Duodenal mucosa (tissue), 2 donors: ENCODE results near the gene ARHGEF10L.

Experiments used
- H3K27ac ChIP-seq: one replicate; pipeline ENCODE4 v1.7.0; 2013; ENCODE audit warnings: low read depth, low read length
- H3K27me3 ChIP-seq, 2 donors: one replicate each; pipeline ENCODE4 v1.7.0; 2013; ENCODE audit warnings: low read length in 2 of 2, control low read depth in 1 of 2; ENCODE audit not compliant: insufficient read depth in 2 of 2, control insufficient read depth in 1 of 2
- H3K36me3 ChIP-seq, 2 donors: one replicate each; pipeline ENCODE4 v1.7.0; 2013; ENCODE audit warnings: low read length in 2 of 2, control low read depth in 1 of 2; ENCODE audit not compliant: insufficient read depth in 2 of 2, control insufficient read depth in 1 of 2
- H3K4me1 ChIP-seq, 2 donors: one replicate each; pipeline ENCODE4 v1.7.0; 2013; ENCODE audit warnings: low read length in 2 of 2, control low read depth in 1 of 2; ENCODE audit not compliant: insufficient read depth in 2 of 2, control insufficient read depth in 1 of 2
- H3K4me3 ChIP-seq, 2 donors: one replicate each; pipeline ENCODE4 v1.7.0; 2013; ENCODE audit warnings: low read length in 2 of 2, low read depth in 1 of 2
- H3K9ac ChIP-seq, 2 donors: one replicate each; pipeline ENCODE4 v1.7.0; 2013; ENCODE audit warnings: low read length in 2 of 2, low read depth in 1 of 2
- H3K9me3 ChIP-seq, 2 donors: one replicate each; pipeline ENCODE4 v1.7.0; 2013; ENCODE audit warnings: low read length in 2 of 2, control low read depth in 1 of 2; ENCODE audit not compliant: control insufficient read depth in 1 of 2

Gene ARHGEF10L

GRCh38 chr1:17507915-17508314, 31.6 kb upstream of the ARHGEF10L start:
- Histone ChIP-seq H3K4me3 (no peak overlapping the region), H3K9me3 (no peaks in the 10 kb centered on the region), H3K36me3 (no peaks in the 10 kb centered on the region), H3K27ac (no peak overlapping the region), H3K9ac (no peak overlapping the region), H3K4me1 (peaks cover 3 to 6% of the 10 kb centered on the region in 2 donors), H3K27me3 (no peaks in the 10 kb centered on the region)

GRCh38 chr1:17509363-17509762, 30.1 kb upstream of the ARHGEF10L start:
- Histone ChIP-seq H3K9ac (no peak overlapping the region), H3K4me3 (no peak overlapping the region), H3K27ac (no peak overlapping the region), H3K9me3 (no peaks in the 10 kb centered on the region), H3K36me3 (no peaks in the 10 kb centered on the region), H3K27me3 (no peaks in the 10 kb centered on the region), H3K4me1 (peaks cover 4 to 5% of the 10 kb centered on the region in 2 donors)

GRCh38 chr1:17510138-17510537, 29.4 kb upstream of the ARHGEF10L start:
- Histone ChIP-seq H3K36me3 (no peaks in the 10 kb centered on the region), H3K9me3 (no peaks in the 10 kb centered on the region), H3K9ac (no peak overlapping the region), H3K27me3 (no peaks in the 10 kb centered on the region), H3K4me3 (no peak overlapping the region), H3K4me1 (peaks cover 4 to 5% of the 10 kb centered on the region in 2 donors), H3K27ac (no peak overlapping the region)

GRCh38 chr1:17511188-17511587, 28.3 kb upstream of the ARHGEF10L start:
- Histone ChIP-seq H3K36me3 (no peaks in the 10 kb centered on the region), H3K4me3 (no peak overlapping the region), H3K27ac (no peak overlapping the region), H3K9ac (no peak overlapping the region), H3K4me1 (peaks cover 11 to 13% of the 10 kb centered on the region in 2 donors), H3K27me3 (no peaks in the 10 kb centered on the region), H3K9me3 (no peaks in the 10 kb centered on the region)

- Histone ChIP-seq H3K4me1 (peaks cover 18 to 23% of the 10 kb centered on the region in 2 donors), H3K4me3 (no peak overlapping the region), H3K9ac (peak overlapping the region in 1 of 2 donors; percentile 29), H3K27ac (peak overlapping the region; percentile 65), H3K36me3 (no peaks in the 10 kb centered on the region), H3K9me3 (no peaks in the 10 kb centered on the region), H3K27me3 (no peaks in the 10 kb centered on the region)
These were observed 26.4 kb upstream of the ARHGEF10L start for GRCh38 chr1:17513131-17513530.

- Histone ChIP-seq H3K4me1 (peaks cover 22% of the 10 kb centered on the region in 2 donors), H3K9me3 (no peaks in the 10 kb centered on the region), H3K4me3 (no peak overlapping the region), H3K27ac (no peak overlapping the region), H3K9ac (no peak overlapping the region), H3K36me3 (no peaks in the 10 kb centered on the region), H3K27me3 (no peaks in the 10 kb centered on the region)
These were observed 24.7 kb upstream of the ARHGEF10L start for GRCh38 chr1:17514776-17515175.

GRCh38 chr1:17515902-17516301, 23.6 kb upstream of the ARHGEF10L start:
- Histone ChIP-seq H3K27me3 (no peaks in the 10 kb centered on the region), H3K9me3 (no peaks in the 10 kb centered on the region), H3K9ac (peak overlapping the region; percentile 9 to 25), H3K4me1 (peaks cover 32 to 33% of the 10 kb centered on the region in 2 donors), H3K36me3 (no peaks in the 10 kb centered on the region), H3K4me3 (no peak overlapping the region), H3K27ac (peak overlapping the region; percentile 72)

GRCh38 chr1:17516303-17517214, 22.9 kb upstream of the ARHGEF10L start:
- H3K4me3 ChIP-seq: peak overlapping the region in 1 of 2 donors; percentile 21
- H3K27me3 ChIP-seq: no peaks in the 10 kb centered on the region
- peak overlapping the region; percentile 9 to 25 for H3K9ac ChIP-seq
- peak overlapping the region; percentile 72 for H3K27ac ChIP-seq
- no peaks in the 10 kb centered on the region for H3K9me3 ChIP-seq
- peaks cover 33 to 34% of the 10 kb centered on the region in 2 donors for H3K4me1 ChIP-seq
- no peaks in the 10 kb centered on the region for H3K36me3 ChIP-seq

- no peaks in the 10 kb centered on the region for H3K36me3 ChIP-seq
- no peaks in the 10 kb centered on the region for H3K9me3 ChIP-seq
- H3K4me3 ChIP-seq: peak overlapping the region in 1 of 2 donors; percentile 2
- H3K4me1 ChIP-seq: peaks cover 28 to 37% of the 10 kb centered on the region in 2 donors
- H3K9ac ChIP-seq: peak overlapping the region in 1 of 2 donors; percentile 46
- no peak overlapping the region for H3K27ac ChIP-seq
- H3K27me3 ChIP-seq: no peaks in the 10 kb centered on the region
These were observed 19.5 kb upstream of the ARHGEF10L start for GRCh38 chr1:17520041-17520440.

- H3K36me3 ChIP-seq: no peaks in the 10 kb centered on the region
- no peak overlapping the region for H3K27ac ChIP-seq
These were observed 18.8 kb upstream of the ARHGEF10L start for GRCh38 chr1:17520473-17521319.

More at GRCh38 chr1:17520473-17521319, 18.8 kb upstream of the ARHGEF10L start:
- Histone ChIP-seq H3K27me3 (no peaks in the 10 kb centered on the region), H3K9ac (peak overlapping the region in 1 of 2 donors; percentile 46), H3K9me3 (no peaks in the 10 kb centered on the region), H3K4me3 (peak overlapping the region in 1 of 2 donors; percentile 2), H3K4me1 (peaks cover 25 to 35% of the 10 kb centered on the region in 2 donors)
